Stimulated activated CD4-positive, alpha-beta T cell treated with anti-CD3 and anti-CD28 coated beads, TNF-alpha, amount 100 ng/mL, for 4 hours (primary cell): ENCODE data around the gene ING1.
"Not testable (repeated sequence)": the region's sequence is repeated elsewhere in the genome, so short reads cannot be mapped to it uniquely, and the experiment has no call there.

Experiments used
- DNase-seq, 3 experiments: peaks; one replicate each; pipeline ENCODE4 v3.0.0-alpha.2; 2020; ENCODE audit warnings: low read depth in 3 of 3

ING1 gene

GRCh38 chr13:110715395-110716246 is 2.1 kb downstream of the ING1 start:
- DNase-seq = peak; percentile 77 to 93 (median 92)

- DNase-seq = no peak
Measured at GRCh38 chr13:110716247-110716515, 2.7 kb downstream of the ING1 start.

GRCh38 chr13:110719036-110719710 is 5.7 kb downstream of the ING1 start:
- DNase-seq = no peak

- DNase-seq = no peak
Measured at GRCh38 chr13:110722971-110723370, 9.5 kb downstream of the ING1 start.

GRCh38 chr13:110723598-110723997 is 10.1 kb downstream of the ING1 start:
- DNase-seq = no peak

- not testable (repeated sequence) for DNase-seq
Measured at GRCh38 chr13:110726153-110726552, 12.7 kb downstream of the ING1 start.

- peak; percentile 24 to 29 (median 24) for DNase-seq
Measured at GRCh38 chr13:110726726-110727125, 13.2 kb downstream of the ING1 start.

- no peak for DNase-seq
Measured at GRCh38 chr13:110731072-110731471, 17.6 kb downstream of the ING1 start.

- DNase-seq = no peak
Measured at GRCh38 chr13:110734561-110734960, 21.1 kb downstream of the ING1 start.

- DNase-seq = no peak
Measured at GRCh38 chr13:110737555-110737954, 24.1 kb downstream of the ING1 start.

GRCh38 chr13:110743687-110744086 is 30.2 kb downstream of the ING1 start:
- no peak for DNase-seq

- DNase-seq = no peak
Measured at GRCh38 chr13:110746438-110746837, 32.9 kb downstream of the ING1 start.

GRCh38 chr13:110748271-110748670 is 34.8 kb downstream of the ING1 start:
- no peak for DNase-seq

- DNase-seq = no peak
Measured at GRCh38 chr13:110756219-110756631, 42.7 kb downstream of the ING1 start.

- no peak for DNase-seq
Measured at GRCh38 chr13:110757296-110757695, 43.8 kb downstream of the ING1 start.

GRCh38 chr13:110758195-110758805 is 44.8 kb downstream of the ING1 start:
- DNase-seq = no peak

- DNase-seq = no peak
Measured at GRCh38 chr13:110759710-110760109, 46.2 kb downstream of the ING1 start.

- no peak for DNase-seq
Measured at GRCh38 chr13:110760611-110761010, 47.1 kb downstream of the ING1 start.

GRCh38 chr13:110766671-110767430 is 53.4 kb downstream of the ING1 start:
- no peak for DNase-seq

- no peak for DNase-seq
Measured at GRCh38 chr13:110767476-110767875, 54.0 kb downstream of the ING1 start.

GRCh38 chr13:110769097-110769496 is 55.6 kb downstream of the ING1 start:
- no peak for DNase-seq

GRCh38 chr13:110770678-110771077 is 57.2 kb downstream of the ING1 start:
- DNase-seq = no peak
